ENCODE data around the gene TMEM138.

DNA sequence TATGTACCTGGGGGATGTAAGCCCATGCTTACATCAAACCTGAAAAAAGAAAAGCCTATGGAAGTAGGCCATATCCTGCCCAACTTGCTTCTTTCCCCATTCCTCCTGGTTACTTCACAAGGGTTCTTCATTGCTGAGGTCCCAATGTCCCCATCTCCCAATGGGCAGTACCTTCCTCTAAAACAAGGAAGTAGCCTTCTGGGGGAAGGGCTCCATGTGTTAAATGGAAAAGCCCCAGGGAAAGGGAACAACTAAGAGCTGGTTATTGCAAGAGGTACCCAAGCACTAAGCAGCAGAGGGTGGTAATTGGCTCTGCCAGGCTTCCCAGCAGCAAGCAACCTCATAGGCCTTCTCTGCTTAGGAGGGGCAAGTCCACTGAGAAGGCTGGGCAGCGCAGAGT, 41.5 kb downstream of the TMEM138 start:
- TF ChIP-seq POLR2A (IDR thresholded peaks at IDR 0.05; ENCODE audit: low read length) (no peak), GATA1 (IDR thresholded peaks at IDR 0.05; ENCODE audit: low read depth, low read length) (no peak)

All from erythroblast (primary cell).